HG03060 (cell line): ENCODE data around the gene BASP1.
"Not testable (repeated sequence)": the region's sequence is repeated elsewhere in the genome, so short reads cannot be mapped to it uniquely, and the experiment has no call there.

Experiments
- ATAC-seq: cut with Tn5 transposase; IDR thresholded peaks from one replicate; pipeline ENCODE4 v1.9.1; 2021; ENCODE audit warnings: low read depth, moderate number of reproducible peaks; ENCODE audit not compliant: unreplicated experiment

The BASP1 gene

DNA sequence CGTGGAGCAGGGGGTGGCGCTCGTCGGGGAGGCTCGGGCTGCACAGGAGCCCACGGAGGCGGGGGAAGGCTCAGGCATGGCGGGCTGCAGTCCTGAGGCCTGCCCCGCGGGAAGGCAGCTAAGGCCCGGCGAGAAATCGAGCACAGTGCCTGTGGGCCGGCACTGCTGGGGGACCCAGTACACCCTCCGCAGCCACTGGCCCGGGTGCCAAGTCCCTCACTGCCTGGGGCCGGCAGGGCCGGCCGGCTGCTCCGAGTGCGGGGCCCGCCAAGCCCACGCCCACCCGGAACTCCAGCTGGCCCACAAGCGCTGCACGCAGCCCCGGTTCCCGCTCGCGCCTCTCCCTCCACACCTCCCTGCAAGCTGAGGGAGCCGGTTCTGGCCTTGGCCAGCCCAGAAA lies 94.4 kb downstream of the BASP1 start:
- not testable (repeated sequence) for ATAC-seq

DNA sequence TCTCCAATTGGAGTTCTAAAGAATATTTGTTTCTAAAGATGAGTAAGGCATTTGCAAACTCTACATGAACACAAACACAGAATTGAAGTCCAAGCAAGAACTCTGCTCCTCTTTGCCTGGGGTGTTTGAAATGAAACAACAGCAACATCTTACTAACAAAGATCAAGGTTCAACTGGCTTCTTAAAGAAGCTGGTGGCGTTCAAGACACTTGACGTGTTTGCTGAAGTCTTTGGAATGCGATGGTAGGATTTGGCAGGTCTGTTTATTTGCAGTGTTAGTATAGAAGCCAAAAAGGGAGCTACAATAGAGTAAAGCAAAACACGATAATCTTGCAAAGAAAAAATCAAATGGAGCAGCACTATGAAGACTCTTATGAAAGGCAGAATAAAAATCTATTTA lies 94.9 kb downstream of the BASP1 start:
- no peak for ATAC-seq

DNA sequence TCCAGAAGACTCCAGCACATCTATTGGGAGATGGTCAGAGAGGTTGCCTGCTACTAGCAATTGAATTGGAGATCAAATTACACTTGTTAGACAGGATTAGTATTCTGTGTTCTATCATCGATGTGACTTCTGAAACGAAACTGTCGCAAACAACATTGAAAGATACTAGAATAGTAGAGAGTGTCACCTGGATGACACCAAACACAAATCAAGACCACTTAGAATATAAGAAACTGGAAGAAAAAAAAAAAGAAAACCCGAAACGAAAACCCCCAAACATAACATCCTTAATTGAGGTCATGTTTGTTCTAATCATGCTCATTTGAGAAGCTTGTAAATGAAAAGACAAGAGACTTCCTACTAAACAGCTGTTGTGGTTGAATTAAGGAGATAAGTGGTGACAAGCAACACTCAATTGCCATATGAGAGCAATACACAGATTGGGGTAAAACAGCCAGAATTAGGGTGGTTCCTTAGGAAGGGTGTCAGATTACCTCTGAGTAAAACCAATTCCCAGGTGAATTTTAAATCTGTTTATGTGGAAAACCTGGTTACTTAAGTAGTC lies 97.6 kb downstream of the BASP1 start:
- no peak for ATAC-seq

DNA sequence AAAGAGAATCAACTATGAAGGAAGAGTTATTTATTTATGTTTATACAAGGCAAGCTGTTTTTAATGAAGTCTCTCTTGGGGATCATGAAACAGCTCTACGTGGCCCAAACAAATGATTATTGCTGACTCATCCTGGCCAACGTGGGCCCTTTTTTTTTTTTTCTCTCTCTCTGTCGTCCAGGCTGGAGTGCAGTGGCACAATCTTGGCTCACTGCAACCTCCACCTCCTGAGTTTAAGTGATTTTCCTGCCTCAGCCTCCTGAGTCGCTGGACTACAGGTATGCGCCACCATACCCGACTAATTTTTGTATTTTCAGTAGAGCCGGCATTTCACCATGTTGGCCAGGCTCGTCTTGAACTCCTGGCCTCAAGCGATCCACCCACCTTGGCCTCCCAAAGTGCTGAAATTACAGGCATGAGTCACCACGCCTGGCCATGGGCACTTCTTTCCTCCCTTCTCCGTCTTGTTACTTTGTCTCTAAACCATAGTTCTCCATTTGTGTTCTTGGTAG lies 98.3 kb downstream of the BASP1 start:
- no peak for ATAC-seq

DNA sequence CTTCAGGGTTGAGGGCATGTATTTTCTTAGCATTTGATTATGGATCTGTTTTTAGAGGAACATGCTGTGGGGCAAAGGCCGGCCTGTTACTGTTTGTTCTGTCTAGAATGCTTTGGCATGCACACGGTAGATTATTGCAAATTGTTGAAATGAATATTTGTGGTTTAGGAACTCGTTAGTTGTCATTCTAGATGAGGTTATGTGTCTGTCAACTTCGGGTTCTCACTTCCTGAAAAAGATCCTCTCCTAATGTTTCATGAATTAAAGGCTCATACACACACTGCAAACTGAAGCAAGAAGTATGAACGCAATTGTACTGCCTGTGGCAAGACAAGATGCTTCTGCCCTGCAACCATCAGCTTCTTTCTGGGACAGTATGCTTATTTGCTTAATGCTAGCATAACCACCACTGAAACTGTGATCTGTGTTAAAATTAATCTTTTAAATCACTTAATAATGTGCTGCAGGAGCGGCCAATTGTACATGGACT lies 99.6 kb downstream of the BASP1 start:
- ATAC-seq = peak; percentile 76

DNA sequence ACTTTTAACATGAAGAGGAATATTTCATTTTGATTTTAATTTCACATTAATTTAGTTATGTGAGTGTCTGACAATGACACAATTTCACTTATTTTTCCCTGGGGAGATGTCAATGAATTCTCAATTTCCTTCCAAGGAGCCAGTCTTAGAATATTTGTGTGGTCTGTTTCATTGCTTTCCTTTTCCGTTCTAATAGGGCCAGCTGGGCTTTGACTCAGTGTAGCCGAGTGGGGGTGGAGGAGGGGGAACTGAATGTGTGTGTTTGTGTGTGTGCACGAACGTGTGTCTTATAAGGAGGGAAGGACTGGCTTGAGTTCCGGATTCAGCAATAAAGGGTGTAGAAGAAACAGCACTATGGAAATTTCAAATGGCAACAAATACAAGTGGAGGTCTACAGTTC lies 100.0 kb downstream of the BASP1 start:
- no peak for ATAC-seq

DNA sequence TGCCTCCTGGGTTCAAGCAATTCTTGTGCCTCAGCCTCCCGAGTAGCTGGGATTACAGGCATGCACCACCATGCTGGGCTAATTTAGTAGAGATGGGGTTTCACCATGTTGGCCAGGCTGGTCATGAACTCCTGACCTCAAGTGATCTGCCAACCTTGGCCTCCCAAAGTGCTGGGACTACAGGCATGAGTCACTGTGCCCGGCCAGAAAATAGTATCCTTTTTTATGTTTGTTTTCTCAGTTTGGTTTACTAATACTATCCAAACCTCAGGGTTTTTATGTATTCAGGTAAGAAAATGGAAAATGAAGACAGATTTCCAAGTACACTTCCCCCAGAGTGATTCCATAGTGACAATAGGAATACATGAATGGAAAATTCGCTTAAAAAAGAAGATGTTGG lies 101.7 kb downstream of the BASP1 start:
- ATAC-seq = not testable (repeated sequence)

DNA sequence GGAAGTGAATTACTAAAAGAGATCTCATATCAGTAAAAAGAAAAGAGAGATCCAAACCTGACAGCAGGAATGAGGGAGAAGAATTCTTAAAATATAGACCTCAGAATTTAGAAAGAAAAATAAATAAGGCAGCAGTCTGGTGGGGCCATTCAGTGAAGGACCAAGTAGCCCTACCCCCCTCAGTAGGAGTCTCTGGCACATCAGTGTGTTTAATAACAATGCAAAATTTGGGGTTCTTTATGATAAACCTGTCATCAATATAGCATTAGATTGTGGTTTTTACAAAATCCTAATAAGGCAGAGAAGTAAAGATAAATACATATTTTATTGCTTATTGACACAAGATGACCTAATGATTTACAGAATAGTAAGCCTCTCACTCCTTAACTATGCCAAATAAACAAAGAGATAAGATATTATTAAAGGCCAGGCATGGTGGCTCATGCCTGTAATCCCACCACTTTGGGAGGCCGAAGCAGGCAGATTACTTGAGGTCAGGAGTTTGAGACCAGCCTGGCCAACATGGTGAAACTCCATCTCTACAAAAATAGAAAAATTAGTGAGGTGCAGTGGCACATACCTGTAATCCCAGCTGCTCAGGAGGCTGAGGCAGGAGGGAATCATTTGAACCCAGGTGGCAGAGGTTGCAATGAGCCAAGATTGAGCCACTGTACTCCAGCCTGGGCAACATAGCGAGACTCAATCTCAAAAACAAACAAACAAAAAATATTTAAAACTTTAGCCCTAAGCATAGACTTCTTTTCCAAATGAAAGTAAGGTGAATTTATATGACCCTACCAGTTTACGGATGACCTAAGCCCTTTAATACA lies 108.6 kb downstream of the BASP1 start:
- ATAC-seq = no peak
